GM23338 (cell line): ENCODE results near the gene ECE2. TPM values are rescaled to one million over a fixed set of nuclear protein-coding genes. Genes with fewer than 3 reads are reported as not detected.

Experiments
- ATAC-seq: fragments of 200-7000 bp; cut with Tn5 transposase; 3 replicates; pipeline ENCODE4 v1.9.1; 2020
- DNase-seq: peaks from one replicate; pipeline ENCODE4 v3.0.0-alpha.2; 2015; ENCODE audit warnings: low spot score
- H2AFZ ChIP-seq: fragments of 200-600 bp; sonication (generic); 2 replicates; pipeline ENCODE4 v1.8.0; 2016; ENCODE audit warnings: antibody characterized with exemption, mild to moderate bottlenecking, moderate library complexity
- H3F3A ChIP-seq: fragments of 200-600 bp; sonication (generic); replicated peaks from 2 replicates; pipeline ENCODE4 v1.8.0; 2017; ENCODE audit warnings: antibody characterized with exemption, mixed run types, low read depth
- H3K27ac ChIP-seq: fragments of 200-600 bp; sonication (generic); 2 replicates; pipeline ENCODE4 v1.6.1; 2016; ENCODE audit warnings: low read depth
- H3K27me3 ChIP-seq: fragments of 200-600 bp; sonication (generic); 2 replicates; pipeline ENCODE4 v1.8.0; 2016; ENCODE audit warnings: mild to moderate bottlenecking, mixed run types, moderate library complexity; ENCODE audit not compliant: insufficient read depth
- H3K36me3 ChIP-seq: fragments of 200-600 bp; sonication (generic); 2 replicates; pipeline ENCODE4 v1.8.0; 2016; ENCODE audit warnings: mild to moderate bottlenecking; ENCODE audit not compliant: insufficient read depth
- H3K4me1 ChIP-seq: fragments of 200-600 bp; sonication (generic); 2 replicates; pipeline ENCODE4 v1.8.0; 2016; ENCODE audit warnings: mild to moderate bottlenecking, moderate library complexity; ENCODE audit not compliant: insufficient read depth
- H3K4me2 ChIP-seq: fragments of 200-600 bp; sonication (generic); 2 replicates; pipeline ENCODE4 v1.7.1; 2017; ENCODE audit warnings: mixed run types
- H3K4me3 ChIP-seq: fragments of 200-600 bp; sonication (generic); 2 replicates; pipeline ENCODE4 v1.6.1; 2016; ENCODE audit warnings: mixed run types
- H3K79me2 ChIP-seq: fragments of 200-600 bp; sonication (generic); replicated peaks from 2 replicates; pipeline ENCODE4 v1.8.0; 2017; ENCODE audit warnings: mild to moderate bottlenecking; ENCODE audit not compliant: insufficient read depth
- H3K9me2 ChIP-seq: fragments of 200-600 bp; sonication (generic); 2 replicates; pipeline ENCODE4 v1.8.0; 2017; ENCODE audit not compliant: insufficient read depth
- H4K20me1 ChIP-seq: fragments of 200-600 bp; sonication (generic); replicated peaks from 2 replicates; pipeline ENCODE4 v1.8.0; 2017; ENCODE audit warnings: mild to moderate bottlenecking; ENCODE audit not compliant: insufficient read depth
- H3K27ac Mint-ChIP-seq: 2 replicates; pipeline ENCODE4 v1.8.0; 2020; ENCODE audit warnings: inconsistent platforms, mild to moderate bottlenecking, moderate library complexity, mixed read lengths
- H3K27me3 Mint-ChIP-seq: 3 replicates; pipeline ENCODE4 v1.8.0; 2022; ENCODE audit warnings: low read depth, mild to moderate bottlenecking, moderate library complexity, mixed read lengths, inconsistent platforms; ENCODE audit not compliant: insufficient read depth, poor library complexity
- H3K36me3 Mint-ChIP-seq: 3 replicates; pipeline ENCODE4 v1.8.0; 2021; ENCODE audit warnings: low read depth, mild to moderate bottlenecking, inconsistent platforms, moderate library complexity, mixed read lengths
- H3K4me1 Mint-ChIP-seq: 3 replicates; pipeline ENCODE4 v1.8.0; 2020; ENCODE audit warnings: mild to moderate bottlenecking, inconsistent platforms, mixed read lengths
- H3K4me3 Mint-ChIP-seq: 3 replicates; pipeline ENCODE4 v1.8.0; 2021; ENCODE audit warnings: moderate library complexity, mild to moderate bottlenecking, inconsistent platforms, mixed read lengths
- H3K9me3 Mint-ChIP-seq: 3 replicates; pipeline ENCODE4 v1.8.0; 2020; ENCODE audit warnings: moderate library complexity, mild to moderate bottlenecking, inconsistent platforms, mixed read lengths
- CREB1 ChIP-seq: fragments of 250-450 bp; sonication (Bioruptor Pico); IDR thresholded peaks from 2 replicates; pipeline ENCODE4 v1.5.0; 2020; ENCODE audit warnings: low read depth, mild to moderate bottlenecking, moderate library complexity
- CTCF ChIP-seq, 2 experiments: fragments of 200-600 bp in 1 of 2; sonication (generic) in 1 of 2; conservative IDR thresholded peaks; 2 replicates each; pipeline versions ENCODE4 v1.5.1 to v1.6.1; 2016 to 2017; ENCODE audit warnings: antibody characterized with exemption in 2 of 2, low read depth in 2 of 2, mild to moderate bottlenecking in 2 of 2, moderate library complexity in 1 of 2
- ETS1 ChIP-seq: IDR thresholded peaks from 2 replicates; pipeline ENCODE4 v1.6.1; 2016; ENCODE audit warnings: antibody characterized with exemption
- EZH2 ChIP-seq: fragments of 200-600 bp; sonication (generic); IDR thresholded peaks from one replicate; pipeline ENCODE4 v1.8.0; 2017; ENCODE audit warnings: antibody characterized with exemption, mild to moderate bottlenecking, low read depth; ENCODE audit not compliant: unreplicated experiment
- EZH2phosphoT487 ChIP-seq: fragments of 200-600 bp; sonication (generic); IDR thresholded peaks from one replicate; pipeline ENCODE4 v1.8.1; 2018; ENCODE audit warnings: antibody characterized with exemption; ENCODE audit not compliant: unreplicated experiment
- JUNB ChIP-seq: IDR thresholded peaks from one replicate; pipeline ENCODE4 v1.6.1; 2016; ENCODE audit warnings: antibody characterized with exemption; ENCODE audit not compliant: unreplicated experiment
- NANOG ChIP-seq: IDR thresholded peaks from 2 replicates; pipeline ENCODE4 v1.6.1; 2016; ENCODE audit warnings: antibody characterized with exemption, borderline replicate concordance
- POLR2AphosphoS5 ChIP-seq: IDR thresholded peaks from 2 replicates; pipeline ENCODE4 v1.6.1; 2016; ENCODE audit warnings: antibody characterized with exemption, low read depth
- REST ChIP-seq: IDR thresholded peaks from one replicate; pipeline ENCODE4 v1.6.1; 2018; ENCODE audit warnings: antibody characterized with exemption; ENCODE audit not compliant: unreplicated experiment
- STAT1 ChIP-seq: IDR thresholded peaks from one replicate; pipeline ENCODE4 v1.6.1; 2016; ENCODE audit warnings: antibody characterized with exemption; ENCODE audit not compliant: unreplicated experiment
- ZNF114 ChIP-seq: fragments of 250-450 bp; sonication (Bioruptor Pico); IDR thresholded peaks from 2 replicates; pipeline ENCODE4 v1.5.0; 2020; ENCODE audit warnings: mild to moderate bottlenecking, moderate library complexity
- ZNF331 ChIP-seq: fragments of 250-450 bp; sonication (Bioruptor Pico); IDR thresholded peaks from 2 replicates; pipeline ENCODE4 v1.5.0; 2020; ENCODE audit warnings: low read depth, mild to moderate bottlenecking, moderate library complexity
- ZNF462 ChIP-seq: fragments of 250-450 bp; sonication (Bioruptor Pico); IDR thresholded peaks from 2 replicates; pipeline ENCODE4 v1.5.0; 2020; ENCODE audit warnings: mild to moderate bottlenecking, moderate library complexity
- polyA plus RNA-seq: library from polyadenylated mRNA; unstranded; fragments of >200 nt; fragmentation: Nextera tagmentation; extraction: Ambion mirVana; gene quantifications from 2 replicates; pipeline ENCODE4 v1.2.1, GENCODE V29; 2016
- total RNA-seq: library from RNA; depleted of rRNA; stranded (reverse); fragments of >200 nt; shearing (Covaris generic); gene quantifications from 2 replicates; pipeline ENCODE4 v1.2.3, GENCODE V29; 2014

Gene ECE2
- total and polyA plus RNA-seq, 2 experiments from 2014 or later: 0.24 to 0.48 TPM

DNA sequence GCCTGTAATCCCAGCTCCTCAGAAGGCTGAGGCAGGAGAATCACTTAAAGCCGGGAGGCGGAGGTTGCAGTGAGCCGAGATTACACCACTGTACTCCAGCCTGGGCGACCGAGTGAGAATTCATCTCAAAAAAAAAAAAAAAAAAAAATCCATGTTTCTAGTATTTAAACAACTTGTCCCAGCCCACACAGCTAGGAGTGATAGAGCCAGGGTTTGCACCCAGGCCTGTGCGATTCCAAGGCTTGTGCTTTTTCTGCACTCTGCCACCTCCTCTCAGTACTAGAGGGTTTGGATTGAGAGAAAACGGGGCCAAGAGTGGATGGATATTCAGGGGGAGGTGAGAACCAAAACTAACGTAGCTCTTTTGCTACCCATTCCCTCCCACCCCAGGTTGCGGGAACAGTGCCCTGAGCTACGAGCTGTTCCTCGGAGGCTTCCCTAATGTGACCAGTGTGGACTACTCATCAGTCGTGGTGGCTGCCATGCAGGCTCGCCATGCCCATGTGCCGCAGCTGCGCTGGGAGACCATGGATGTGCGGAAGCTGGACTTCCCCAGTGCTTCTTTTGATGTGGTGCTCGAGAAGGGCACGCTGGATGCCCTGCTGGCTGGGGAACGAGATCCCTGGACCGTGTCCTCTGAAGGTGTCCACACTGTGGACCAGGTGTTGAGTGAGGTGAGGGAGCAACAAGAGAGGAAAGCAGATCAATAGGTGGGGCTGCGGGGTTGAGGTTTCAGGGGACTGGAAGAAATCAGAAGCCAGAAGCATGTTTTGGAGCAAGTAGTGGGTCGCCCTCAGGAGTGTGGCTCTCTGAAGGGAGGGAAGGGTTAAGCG, 18.5 kb upstream of the ECE2 start:
- peaks cover 8% of the 10 kb centered on the region; the same call in 1 of the 3 replicates for H3K36me3 Mint-ChIP-seq
- peaks cover 45% of the 10 kb centered on the region for H3K27me3 ChIP-seq
- H3K9me3 Mint-ChIP-seq: no peaks in the 10 kb centered on the region; the same call in 2 of the 3 replicates
- H3F3A ChIP-seq: peaks cover 10% of the 10 kb centered on the region
- ATAC-seq: no peak
- no peaks in the 10 kb centered on the region for H3K4me1 ChIP-seq
- H3K4me3 ChIP-seq: no peak overlapping the region
- H3K27me3 Mint-ChIP-seq: peaks cover 40% of the 10 kb centered on the region
- TF ChIP-seq JUNB (no peak), NANOG (no peak), ZNF331 (CRISPR knock-in tag) (no peak), REST (no peak), ZNF462 (no peak), EZH2phosphoT487 (no peak), CREB1 (CRISPR knock-in tag) (no peak), STAT1 (no peak), ZNF114 (CRISPR knock-in tag) (no peak), CTCF (conservative IDR thresholded peaks at IDR 0.05; ENCODE audit: low read depth in 2 of 2) (no peak), EZH2 (no peak), ETS1 (no peak), POLR2AphosphoS5 (no peak)
- H3K9me2 ChIP-seq: no peaks in the 10 kb centered on the region
- H3K27ac ChIP-seq: no peak overlapping the region
- peaks cover 9% of the 10 kb centered on the region for H3K4me1 Mint-ChIP-seq
- no peak overlapping the region for H3K4me3 Mint-ChIP-seq
- H3K36me3 ChIP-seq: no peaks in the 10 kb centered on the region
- peaks cover 31% of the 10 kb centered on the region for H4K20me1 ChIP-seq
- no peaks in the 10 kb centered on the region for H3K79me2 ChIP-seq
- DNase-seq: no peak
- H2AFZ ChIP-seq: no peak overlapping the region
- no peak overlapping the region for H3K4me2 ChIP-seq
- H3K27ac Mint-ChIP-seq: no peak overlapping the region
